ENCODE results near the gene OCIAD1. TPM values are rescaled to one million over a fixed set of nuclear protein-coding genes. Genes with fewer than 3 reads are reported as not detected.

The OCIAD1 gene
- total and polyA plus RNA-seq, 10 of the 15 experiments (the other 5 are each of a cell fraction or from before 2014, with no cell fraction given) = 89.1 to 196 (median 136) TPM

GRCh38 chr4:48910511-48910910 is 79.6 kb downstream of the OCIAD1 start:
- Histone ChIP-seq H3K9me3 (replicated peaks; ENCODE audit: control insufficient read depth, insufficient read depth, low read length) (no peaks in the 10 kb centered on the region), H3K4me1 (ENCODE audit: control insufficient read depth, insufficient read depth, low read length) (0 out of 2 replicates have a peak, but pooled peaks cover 4% of the 10 kb centered on the region), H3K79me2 (ENCODE audit: control insufficient read depth, insufficient read depth, low read length) (peaks cover 5% of the 10 kb centered on the region), H3K9ac (ENCODE audit: control insufficient read depth, insufficient read depth, low read length) (no peak overlapping the region), H3K4me2 (ENCODE audit: control insufficient read depth, insufficient read depth) (no peak overlapping the region), H2AFZ (ENCODE audit: control insufficient read depth, low read depth, low read length) (no peak overlapping the region), H3K36me3 (ENCODE audit: control insufficient read depth in 2 of 2, insufficient read depth in 2 of 2, low read length in 1 of 2) (no peaks in the 10 kb centered on the region), H3K27me3 (replicated peaks in 1 of 2; ENCODE audit: control insufficient read depth in 2 of 2, insufficient read depth in 2 of 2, low read length in 1 of 2) (no peaks in the 10 kb centered on the region), H3K27ac (ENCODE audit: control insufficient read depth, insufficient read depth) (no peak overlapping the region), H4K20me1 (ENCODE audit: control insufficient read depth, insufficient read depth) (no peaks in the 10 kb centered on the region), H3K4me3 (no peak overlapping the region)
- FAIRE-seq (no peak), DNase-seq (ENCODE audit: low read depth, low spot score) (no peak), ATAC-seq (no peak)
- CTCF ChIA-PET = interaction anchor here (1.3 kb wide), 1 partner anchor 12 kb away, joined by 3 read pairs; no protein-coding TSS in a partner anchor
- SMC1A ChIA-PET (ENCODE audit: uncharacterized antibody, unreplicated experiment) = no interaction called here
- RAD21 ChIA-PET (ENCODE audit: unreplicated experiment) = no interaction called here
- intact Hi-C loops (cut with micrococcal nuclease; ENCODE audit: unreplicated experiment) (no loop called here), in situ Hi-C loops (cut with MboI) (no loop called here)
- no TSS peak for BruUV-seq (replicated peaks)
- TF ChIP-seq SUZ12 (IDR thresholded peaks at IDR 0.05; ENCODE audit: unreplicated experiment) = no peak
- TF ChIP-seq, protein P1, sequence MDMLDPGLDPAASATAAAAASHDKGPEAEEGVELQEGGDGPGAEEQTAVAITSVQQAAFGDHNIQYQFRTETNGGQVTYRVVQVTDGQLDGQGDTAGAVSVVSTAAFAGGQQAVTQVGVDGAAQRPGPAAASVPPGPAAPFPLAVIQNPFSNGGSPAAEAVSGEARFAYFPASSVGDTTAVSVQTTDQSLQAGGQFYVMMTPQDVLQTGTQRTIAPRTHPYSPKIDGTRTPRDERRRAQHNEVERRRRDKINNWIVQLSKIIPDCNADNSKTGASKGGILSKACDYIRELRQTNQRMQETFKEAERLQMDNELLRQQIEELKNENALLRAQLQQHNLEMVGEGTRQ (IDR thresholded peaks at IDR 0.05; ENCODE audit: borderline replicate concordance, low read depth, low read length) = no peak
- no peak for TF ChIP-seq PRDM15 (CRISPR knock-in tag; IDR thresholded peaks at IDR 0.05)
- TF ChIP-seq, protein P2, sequence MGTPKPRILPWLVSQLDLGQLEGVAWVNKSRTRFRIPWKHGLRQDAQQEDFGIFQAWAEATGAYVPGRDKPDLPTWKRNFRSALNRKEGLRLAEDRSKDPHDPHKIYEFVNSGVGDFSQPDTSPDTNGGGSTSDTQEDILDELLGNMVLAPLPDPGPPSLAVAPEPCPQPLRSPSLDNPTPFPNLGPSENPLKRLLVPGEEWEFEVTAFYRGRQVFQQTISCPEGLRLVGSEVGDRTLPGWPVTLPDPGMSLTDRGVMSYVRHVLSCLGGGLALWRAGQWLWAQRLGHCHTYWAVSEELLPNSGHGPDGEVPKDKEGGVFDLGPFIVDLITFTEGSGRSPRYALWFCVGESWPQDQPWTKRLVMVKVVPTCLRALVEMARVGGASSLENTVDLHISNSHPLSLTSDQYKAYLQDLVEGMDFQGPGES (IDR thresholded peaks at IDR 0.05) = no peak
- TF ChIP-seq BCL11A (IDR thresholded peaks at IDR 0.05; ENCODE audit: low read depth, low read length) = no peak
- no peak for TF ChIP-seq BRCA1 (IDR thresholded peaks at IDR 0.05; ENCODE audit: low read depth, low read length)
- no peak for TF ChIP-seq YBX1 (IDR thresholded peaks at IDR 0.05)
- POLR2A ChIA-PET = no interaction called here

Other genes starting within 250 kb of the OCIAD1 start
- gene FRYL, start 50.8 kb upstream of the OCIAD1 start, total RNA-seq (2014; rRNA removed) = 44.3 and 54.1 TPM in 2 replicates
- 50.6 and 53.6 TPM in 2 replicates for gene FRYL, start 50.8 kb upstream of the OCIAD1 start, total RNA-seq (2014; rRNA removed; fragmentation: Illumina TruSeq; extraction: Trizol)
- 40.9 and 48.4 TPM in 2 replicates for gene FRYL, start 50.8 kb upstream of the OCIAD1 start, total RNA-seq (2021)
- 42.5 and 57.4 TPM in 2 replicates for gene FRYL, start 50.8 kb upstream of the OCIAD1 start, polyA plus RNA-seq (2011; rRNA removed)
- 27.0 and 31.0 TPM in 2 replicates for gene FRYL, start 50.8 kb upstream of the OCIAD1 start, polyA plus RNA-seq (2014; fragmentation: Illumina TruSeq; extraction: Trizol)
- 10 to 100 TPM; 10.3 to 12.6 TPM for gene FRYL, start 50.8 kb upstream of the OCIAD1 start, polyA plus RNA-seq (2014; fragmentation: Nextera tagmentation; extraction: Ambion mirVana)
- 23.0 and 23.8 TPM in 2 replicates for gene FRYL, start 50.8 kb upstream of the OCIAD1 start, polyA plus RNA-seq (2014; rRNA removed)
- 10 to 100 TPM; 28.4 to 29.0 TPM for gene FRYL, start 50.8 kb upstream of the OCIAD1 start, polyA plus RNA-seq (2016; fragmentation: Nextera tagmentation; extraction: Ambion mirVana)
- gene OCIAD2, start 75.7 kb downstream of the OCIAD1 start, total RNA-seq (2014; rRNA removed) = 74.3 and 82.6 TPM in 2 replicates
- 42.1 and 42.4 TPM in 2 replicates for gene OCIAD2, start 75.7 kb downstream of the OCIAD1 start, total RNA-seq (2014; rRNA removed; fragmentation: Illumina TruSeq; extraction: Trizol)
- 44.5 and 53.7 TPM in 2 replicates for gene OCIAD2, start 75.7 kb downstream of the OCIAD1 start, total RNA-seq (2021)
- 100 and 114 TPM in 2 replicates for gene OCIAD2, start 75.7 kb downstream of the OCIAD1 start, polyA plus RNA-seq (2011; rRNA removed)
- 26.2 and 70.2 TPM in 2 replicates for gene OCIAD2, start 75.7 kb downstream of the OCIAD1 start, polyA plus RNA-seq (2014; fragmentation: Illumina TruSeq; extraction: Trizol)
- gene OCIAD2, start 75.7 kb downstream of the OCIAD1 start, polyA plus RNA-seq (2014; fragmentation: Nextera tagmentation; extraction: Ambion mirVana) = 10 to 100 TPM; 60.1 to 65.1 TPM
- gene OCIAD2, start 75.7 kb downstream of the OCIAD1 start, polyA plus RNA-seq (2014; rRNA removed) = 69.9 and 88.7 TPM in 2 replicates
- 100 to 1,000 TPM; 135 to 140 TPM for gene OCIAD2, start 75.7 kb downstream of the OCIAD1 start, polyA plus RNA-seq (2016; fragmentation: Nextera tagmentation; extraction: Ambion mirVana)
- gene CWH43, start 155.2 kb downstream of the OCIAD1 start, total RNA-seq (2014; rRNA removed) = not detected in 2 replicates
- gene CWH43, start 155.2 kb downstream of the OCIAD1 start, total RNA-seq (2014; rRNA removed; fragmentation: Illumina TruSeq; extraction: Trizol) = not detected in 2 replicates
- gene CWH43, start 155.2 kb downstream of the OCIAD1 start, total RNA-seq (2021) = not detected in 2 replicates
- gene CWH43, start 155.2 kb downstream of the OCIAD1 start, polyA plus RNA-seq (2011; rRNA removed) = not detected in 2 replicates
- gene CWH43, start 155.2 kb downstream of the OCIAD1 start, polyA plus RNA-seq (2014; fragmentation: Illumina TruSeq; extraction: Trizol) = not detected in 2 replicates
- gene CWH43, start 155.2 kb downstream of the OCIAD1 start, polyA plus RNA-seq (2014; fragmentation: Nextera tagmentation; extraction: Ambion mirVana) = not detected
- not detected in 2 replicates for gene CWH43, start 155.2 kb downstream of the OCIAD1 start, polyA plus RNA-seq (2014; rRNA removed)
- not detected for gene CWH43, start 155.2 kb downstream of the OCIAD1 start, polyA plus RNA-seq (2016; fragmentation: Nextera tagmentation; extraction: Ambion mirVana)

Measured in GM12878 (cell line).